ENCODE measurements around the gene HS6ST2. TPM values are rescaled to one million over a fixed set of nuclear protein-coding genes. Genes with fewer than 3 reads are reported as not detected.

Gene HS6ST2
- total and polyA plus RNA-seq, 9 of the 15 experiments (the other 6 are each of a cell fraction or from before 2014, with no cell fraction given), result not detected

GRCh38 chrX:132591719-132592275 lies 366.6 kb downstream of the HS6ST2 start:
- Histone ChIP-seq H3K27me3 (ENCODE audit: control insufficient read depth in 2 of 2, insufficient read depth in 2 of 2, low read length in 2 of 2) (no peaks in the 10 kb centered on the region), H4K20me1 (replicated peaks; ENCODE audit: control insufficient read depth, insufficient read depth, low read length) (no peaks in the 10 kb centered on the region), H3K79me2 (ENCODE audit: control insufficient read depth, insufficient read depth, low read length) (no peaks in the 10 kb centered on the region), H3K4me2 (ENCODE audit: insufficient read depth, low read length) (no peak overlapping the region), H3K9me1 (ENCODE audit: control insufficient read depth, insufficient read depth, low read length) (no peaks in the 10 kb centered on the region), H3K27ac (ENCODE audit: extremely low read depth, low read depth, low read length) (no peak overlapping the region), H3K4me1 (replicated peaks in 1 of 2; ENCODE audit: control insufficient read depth in 2 of 2, insufficient read depth in 2 of 2, low read length in 2 of 2) (no peaks in the 10 kb centered on the region), H3K9ac (ENCODE audit: insufficient read depth in 1 of 2, low read depth in 2 of 2, low read length in 2 of 2) (no peak overlapping the region), H2AFZ (ENCODE audit: low read depth, low read length) (no peak overlapping the region), H3K9me3 (replicated peaks; ENCODE audit: control insufficient read depth, insufficient read depth, low read depth, low read length) (no peaks in the 10 kb centered on the region), H3K36me3 (ENCODE audit: control insufficient read depth, insufficient read depth, low read length) (no peaks in the 10 kb centered on the region), H3K4me3 (no peak overlapping the region)
- ATAC-seq (no peak), DNase-seq (ENCODE audit: extremely low read depth in 1 of 4, low spot score in 3 of 4) (no peak), FAIRE-seq (no peak)
- POLR2A ChIA-PET, result no interaction called here
- CTCF ChIA-PET (ENCODE audit: low intra/inter-chr PET ratio), result no interaction called here
- TF ChIP-seq ZNF24 (IDR thresholded peaks at IDR 0.05) (peak; percentile 67), WHSC1 (IDR thresholded peaks at IDR 0.05; ENCODE audit: low read length) (no peak)
- no TSS peak for BruUV-seq (replicated peaks)
- in situ Hi-C loops (cut with MboI), result loop anchor here (10.0 kb wide), 1 partner anchor 367 kb away; no protein-coding TSS in a partner anchor
- 0% methylated on average over 3 of the region's 3 CpGs for WGBS (ENCODE audit: insufficient coverage, low coverage, missing lambda C conversion rate)
- intact Hi-C loops (cut with micrococcal nuclease), result no loop called here

- Histone ChIP-seq H3K4me3 (no peak overlapping the region), H3K4me1 (replicated peaks in 1 of 2; ENCODE audit: control insufficient read depth in 2 of 2, insufficient read depth in 2 of 2, low read length in 2 of 2) (no peaks in the 10 kb centered on the region), H3K27me3 (ENCODE audit: control insufficient read depth in 2 of 2, insufficient read depth in 2 of 2, low read length in 2 of 2) (no peaks in the 10 kb centered on the region), H3K9me1 (ENCODE audit: control insufficient read depth, insufficient read depth, low read length) (no peaks in the 10 kb centered on the region), H3K79me2 (ENCODE audit: control insufficient read depth, insufficient read depth, low read length) (no peaks in the 10 kb centered on the region), H3K27ac (ENCODE audit: extremely low read depth, low read depth, low read length) (no peak overlapping the region), H3K9me3 (replicated peaks; ENCODE audit: control insufficient read depth, insufficient read depth, low read depth, low read length) (no peaks in the 10 kb centered on the region), H4K20me1 (replicated peaks; ENCODE audit: control insufficient read depth, insufficient read depth, low read length) (no peaks in the 10 kb centered on the region), H3K9ac (ENCODE audit: insufficient read depth in 1 of 2, low read depth in 2 of 2, low read length in 2 of 2) (no peak overlapping the region), H3K4me2 (ENCODE audit: insufficient read depth, low read length) (no peak overlapping the region), H2AFZ (ENCODE audit: low read depth, low read length) (no peak overlapping the region), H3K36me3 (ENCODE audit: control insufficient read depth, insufficient read depth, low read length) (no peaks in the 10 kb centered on the region)
- 6% methylated on average over 2 of the region's 2 CpGs for WGBS (ENCODE audit: insufficient coverage, low coverage, missing lambda C conversion rate)
- ChIA-PET CTCF (ENCODE audit: low intra/inter-chr PET ratio) (no interaction called here), POLR2A (no interaction called here)
- BruUV-seq (replicated peaks), result no TSS peak
- ATAC-seq (no peak), DNase-seq (ENCODE audit: extremely low read depth in 1 of 4, low spot score in 3 of 4) (no peak), FAIRE-seq (no peak)
- no peak for TF ChIP-seq HINFP (tag; conservative IDR thresholded peaks at IDR 0.05; ENCODE audit: low read depth)
- no peak for TF ChIP-seq SP2 (IDR thresholded peaks at IDR 0.05; ENCODE audit: extremely low read depth, low read depth, low read length, poor library complexity, severe bottlenecking)
- TF ChIP-seq HNRNPL (IDR thresholded peaks at IDR 0.05; ENCODE audit: low read depth, low read length), result no peak
- in situ Hi-C loops (cut with MboI), result loop anchor here (10.0 kb wide), 1 partner anchor 366 kb away; no protein-coding TSS in a partner anchor
- intact Hi-C loops (cut with micrococcal nuclease), result no loop called here
These were observed 367.9 kb downstream of the HS6ST2 start for GRCh38 chrX:132590350-132591026.

Data from K562 (cell line).